Hypothalamus (tissue), 51 donors: ENCODE results near the gene RABL2B.

Experiments
- DNase-seq, 51 donors: peaks; one replicate each; lab custom pipeline; 2025; lab: John Stamatoyannopoulos, UW

RABL2B gene

GRCh38 chr22:50739279-50739691 is 44.2 kb downstream of the RABL2B start:
- no peak for DNase-seq

- DNase-seq = no peak
Observed at GRCh38 chr22:50738649-50739227, 44.7 kb downstream of the RABL2B start.

GRCh38 chr22:50737728-50738648 is 45.4 kb downstream of the RABL2B start, which contains the start of gene ACR:
Gene ACR (plus strand): TSS chr22:50738204. CDS start chr22:50738236, 32 bp downstream.
- no peak for DNase-seq

GRCh38 chr22:50735739-50736030 is 47.8 kb downstream of the RABL2B start:
- no peak for DNase-seq

- no peak for DNase-seq
Observed at GRCh38 chr22:50734986-50735738, 48.3 kb downstream of the RABL2B start.

- no peak for DNase-seq
Observed at GRCh38 chr22:50734343-50734771, 49.1 kb downstream of the RABL2B start.

GRCh38 chr22:50733521-50734342 is 49.7 kb downstream of the RABL2B start:
- DNase-seq = peak in 41 of 51 donors; percentile 16 to 81 (median 51)

- DNase-seq = no peak
Observed at GRCh38 chr22:50732681-50733080, 50.8 kb downstream of the RABL2B start.

GRCh38 chr22:50731811-50732624 is 51.4 kb downstream of the RABL2B start:
- DNase-seq = peak in 17 of 51 donors; percentile 13 to 62 (median 34)

GRCh38 chr22:50730941-50731661 is 52.3 kb downstream of the RABL2B start:
- no peak for DNase-seq

- DNase-seq = no peak
Observed at GRCh38 chr22:50730013-50730891, 53.2 kb downstream of the RABL2B start.

- DNase-seq = no peak
Observed at GRCh38 chr22:50729391-50730012, 53.9 kb downstream of the RABL2B start.

- no peak for DNase-seq
Observed at GRCh38 chr22:50728523-50728931, 54.9 kb downstream of the RABL2B start.

- no peak for DNase-seq
Observed at GRCh38 chr22:50727678-50728522, 55.5 kb downstream of the RABL2B start.

GRCh38 chr22:50726643-50727340 is 56.6 kb downstream of the RABL2B start:
- DNase-seq = no peak

GRCh38 chr22:50725597-50725996 is 57.8 kb downstream of the RABL2B start:
- no peak for DNase-seq
